Pulmonary artery endothelial cell (primary cell): ENCODE data around the gene NARS2. TPM values are rescaled to one million over a fixed set of nuclear protein-coding genes. Genes with fewer than 3 reads are reported as not detected.

Experiments
- DNase-seq: peaks from one replicate; pipeline ENCODE4 v3.0.0-alpha.2; 2011; ENCODE audit warnings: low read depth, low spot score
- total RNA-seq: library from RNA; depleted of rRNA; stranded (reverse); fragments of >200 nt; gene quantifications from 2 replicates; pipeline ENCODE4 v1.2.3, GENCODE V29; 2014

The NARS2 gene
- total RNA-seq, 1 donor from 2014 or later, result 15.0 TPM

GRCh38 chr11:78416285-78417174 is 158.1 kb downstream of the NARS2 start:
- peak; percentile 72 for DNase-seq

DNA sequence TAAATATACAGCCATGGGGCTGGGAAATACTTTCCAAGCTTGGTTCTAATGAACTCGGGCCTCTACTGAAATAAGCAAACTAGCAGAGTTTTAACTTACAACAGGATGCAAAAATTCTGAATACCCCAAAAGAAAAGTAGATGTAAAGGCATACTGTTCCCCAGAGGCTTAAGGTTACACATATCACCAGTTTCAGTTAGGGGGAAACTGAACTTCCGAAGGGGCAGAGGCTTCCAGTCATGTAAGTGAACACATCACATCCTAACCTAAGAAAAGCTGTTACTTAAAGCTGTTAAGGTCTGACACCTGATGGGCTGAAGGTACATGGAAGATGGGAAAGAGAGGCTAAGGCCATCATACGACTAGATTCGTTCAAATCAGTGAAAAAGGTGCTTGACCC is 159.3 kb downstream of the NARS2 start:
- DNase-seq, result no peak

DNA sequence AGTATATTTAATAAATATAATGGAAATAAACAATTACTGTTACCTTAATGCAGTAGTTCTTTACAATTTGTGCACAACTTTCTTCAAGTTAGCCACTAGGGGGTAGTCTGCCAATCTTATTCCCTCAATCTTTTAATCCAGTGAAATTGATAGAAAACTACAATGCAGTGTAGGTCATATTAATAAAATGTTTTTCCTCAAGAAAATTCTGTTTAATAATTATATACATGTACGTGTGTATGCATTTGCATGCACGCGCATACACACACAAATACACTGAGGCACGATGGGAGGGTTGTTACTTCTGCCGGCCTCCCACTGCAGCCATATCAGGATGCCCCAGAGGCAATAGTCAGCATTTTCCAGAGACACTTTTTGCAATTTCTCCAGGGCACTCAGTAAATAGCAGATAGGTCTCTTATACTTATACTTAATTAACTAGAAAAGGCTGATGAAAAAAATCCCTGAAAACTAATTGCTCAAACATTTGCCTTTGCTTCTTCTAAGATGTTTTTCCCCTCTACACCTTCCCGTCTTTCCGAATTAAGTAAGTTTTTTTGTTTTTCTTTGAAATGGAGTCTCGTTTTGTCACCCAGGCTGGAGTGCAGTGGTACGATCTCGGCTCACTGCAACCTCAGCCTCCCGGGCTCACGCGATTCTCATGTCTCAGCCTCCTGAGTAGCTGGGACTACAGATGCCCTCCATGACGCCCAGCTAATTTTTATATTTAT is 160.2 kb downstream of the NARS2 start:
- no peak for DNase-seq

GRCh38 chr11:78408619-78409018 is 166.0 kb downstream of the NARS2 start:
- DNase-seq, result no peak

DNA sequence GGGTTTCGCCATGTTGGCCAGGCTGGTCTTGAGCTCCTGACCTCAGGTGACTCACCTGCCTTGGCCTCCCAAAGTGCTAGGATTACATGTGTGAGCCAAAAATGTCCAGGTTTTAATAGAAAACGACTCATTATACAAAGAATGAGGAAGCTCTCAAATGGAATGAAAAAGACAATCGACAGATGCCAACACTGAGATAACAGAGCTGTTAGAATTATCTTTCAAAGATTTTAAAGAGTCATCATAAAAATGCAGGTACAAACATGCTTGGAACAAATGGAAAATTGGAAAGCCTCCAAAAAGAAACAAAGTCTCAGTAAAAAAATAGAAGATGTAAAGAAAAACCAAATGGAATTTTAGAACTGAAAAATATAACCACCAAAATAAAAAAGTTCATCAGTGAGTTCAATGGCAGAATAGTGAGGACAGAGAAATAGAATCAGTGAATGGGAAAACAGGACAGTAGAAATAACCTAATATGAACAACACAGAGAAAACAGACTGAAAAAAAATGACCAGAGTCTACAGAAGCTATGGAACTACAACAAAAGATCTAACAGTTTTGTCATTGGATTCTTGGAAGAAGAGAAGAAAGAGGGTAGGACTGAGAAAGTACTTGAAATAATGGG is 168.0 kb downstream of the NARS2 start:
- no peak for DNase-seq

DNA sequence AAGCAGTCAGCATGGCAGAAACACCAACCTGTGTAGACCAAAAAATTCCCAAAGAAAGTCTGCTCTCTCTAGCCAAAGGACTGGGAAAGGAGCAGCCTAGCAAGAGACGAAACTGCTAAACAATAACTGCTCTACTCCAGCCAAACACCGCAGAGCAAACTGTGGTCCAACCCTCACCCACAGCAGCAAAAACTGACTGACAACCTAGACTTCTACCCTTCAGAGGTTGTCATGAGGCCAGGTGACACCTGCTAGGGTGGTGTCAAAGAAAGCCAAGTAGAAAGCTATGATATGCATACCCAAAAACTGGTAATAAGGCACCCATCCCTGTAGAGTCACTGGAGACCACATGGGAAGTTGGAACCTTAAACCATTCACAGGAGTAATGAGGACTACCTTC is 168.9 kb downstream of the NARS2 start:
- DNase-seq, result no peak

DNA sequence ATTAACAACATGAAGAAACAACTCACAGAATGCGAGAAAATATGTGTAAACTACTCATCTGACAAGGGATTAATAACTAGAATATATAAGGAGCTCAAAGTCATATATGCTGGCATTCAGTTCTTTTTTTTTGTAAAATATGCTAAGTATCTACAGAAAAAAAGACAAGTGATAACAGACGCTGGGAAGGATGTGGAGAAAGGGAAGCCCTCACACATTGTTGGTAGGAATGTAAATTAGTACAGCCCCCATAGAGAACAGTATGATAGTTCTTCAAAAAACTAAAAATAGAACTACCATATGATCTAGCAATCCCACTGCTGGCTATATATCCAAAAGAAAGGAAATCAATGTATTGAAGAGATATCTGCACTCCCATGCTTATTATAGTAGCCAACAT is 170.9 kb downstream of the NARS2 start:
- no peak for DNase-seq

DNA sequence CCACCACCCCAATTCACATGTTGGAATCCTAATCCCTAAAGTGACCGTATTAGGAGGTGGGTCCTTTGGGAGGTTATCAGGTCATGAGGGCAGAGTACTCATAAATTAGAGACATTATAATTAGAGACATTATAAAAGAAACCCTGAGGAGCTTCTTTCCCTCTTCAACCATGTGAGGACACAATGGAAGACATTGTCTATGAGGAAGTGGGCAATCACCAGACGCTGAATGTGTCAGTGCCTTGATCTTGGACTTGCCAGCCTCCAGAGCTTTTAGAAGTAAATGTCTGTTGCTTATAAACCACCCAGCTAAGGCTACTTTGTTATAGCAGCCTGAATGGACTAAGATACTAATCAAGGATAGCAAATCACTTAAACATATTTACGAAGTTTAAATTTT is 171.8 kb downstream of the NARS2 start:
- no peak for DNase-seq

DNA sequence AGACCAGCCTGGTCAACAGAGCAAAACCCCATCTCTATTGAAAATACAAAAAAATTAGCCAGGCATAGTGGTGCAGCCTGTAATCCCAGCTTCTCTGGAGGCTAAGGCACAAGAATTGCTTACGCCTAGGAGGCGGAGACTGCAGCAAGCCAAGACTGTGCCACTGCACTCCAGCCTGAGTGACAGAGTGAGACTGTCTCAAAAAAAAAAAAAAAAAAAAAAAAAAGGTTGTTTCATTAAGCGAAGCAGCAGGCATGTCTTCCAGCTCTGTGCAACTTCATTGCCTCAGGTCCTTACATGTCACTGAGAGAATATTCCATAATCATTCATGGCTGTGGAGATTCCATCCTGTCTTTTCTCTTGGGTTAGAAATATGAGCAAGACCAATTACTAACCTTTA is 174.0 kb downstream of the NARS2 start:
- no peak for DNase-seq

DNA sequence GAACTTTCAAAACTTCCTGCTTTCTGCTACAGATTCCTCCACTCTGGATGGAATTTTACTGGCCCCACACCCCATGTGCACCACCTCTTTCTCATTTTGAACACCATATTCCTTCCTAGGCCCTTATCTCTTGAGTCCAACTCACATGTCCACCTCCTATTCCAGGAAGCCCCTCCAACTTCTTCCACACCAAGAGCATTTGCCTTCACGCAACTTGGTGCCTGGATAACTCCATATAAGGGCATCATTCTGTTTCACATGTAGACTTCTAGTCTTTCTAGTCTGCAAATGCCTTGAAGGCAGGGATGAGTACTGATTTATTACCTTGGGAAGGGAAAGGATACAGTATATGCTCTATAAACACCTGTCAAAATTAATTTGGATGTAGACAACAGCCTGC is 174.5 kb downstream of the NARS2 start:
- DNase-seq, result no peak

DNA sequence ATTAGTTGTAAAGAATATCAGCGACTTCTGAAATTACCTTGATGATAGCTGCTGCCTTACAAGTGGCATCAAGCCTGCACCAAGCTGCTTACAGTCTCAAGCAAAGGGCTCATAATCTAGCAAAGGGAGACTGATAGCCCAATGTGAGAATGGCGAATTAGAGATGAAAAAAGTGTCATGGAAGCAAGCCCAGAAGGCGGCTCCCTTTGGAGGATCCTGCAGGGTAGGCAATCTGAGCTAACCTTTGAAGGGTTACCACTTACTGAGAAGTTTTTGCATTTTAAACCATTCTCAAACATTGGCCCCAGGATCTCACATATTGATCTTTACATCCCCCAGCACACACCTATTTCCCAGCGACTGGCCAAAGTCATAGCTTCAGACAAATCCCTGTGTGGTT is 175.5 kb downstream of the NARS2 start:
- no peak for DNase-seq

- no peak for DNase-seq
These were observed 175.9 kb downstream of the NARS2 start for GRCh38 chr11:78398715-78399114.

- no peak for DNase-seq
These were observed 177.3 kb downstream of the NARS2 start for GRCh38 chr11:78397398-78397797.

- no peak for DNase-seq
These were observed 179.1 kb downstream of the NARS2 start for GRCh38 chr11:78395597-78395996.

DNA sequence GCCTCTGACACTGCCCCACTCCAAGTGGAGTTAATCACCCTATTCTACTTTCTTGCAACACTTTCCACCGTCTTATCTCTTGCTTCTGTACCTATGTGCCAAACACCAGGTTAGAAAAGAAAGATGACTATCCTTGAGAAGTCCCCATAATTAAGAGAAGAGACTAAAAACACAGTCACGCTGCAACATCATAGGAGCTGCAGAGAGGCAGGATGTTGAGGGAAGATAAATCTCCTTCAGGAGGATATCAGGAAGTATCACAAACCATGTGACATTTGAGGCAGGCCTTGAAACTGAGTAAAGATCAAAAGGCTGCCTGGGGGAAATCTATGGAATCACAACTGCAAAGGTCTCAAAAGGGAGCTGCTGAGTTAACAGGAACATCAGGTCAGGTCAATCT is 181.8 kb downstream of the NARS2 start:
- no peak for DNase-seq

DNA sequence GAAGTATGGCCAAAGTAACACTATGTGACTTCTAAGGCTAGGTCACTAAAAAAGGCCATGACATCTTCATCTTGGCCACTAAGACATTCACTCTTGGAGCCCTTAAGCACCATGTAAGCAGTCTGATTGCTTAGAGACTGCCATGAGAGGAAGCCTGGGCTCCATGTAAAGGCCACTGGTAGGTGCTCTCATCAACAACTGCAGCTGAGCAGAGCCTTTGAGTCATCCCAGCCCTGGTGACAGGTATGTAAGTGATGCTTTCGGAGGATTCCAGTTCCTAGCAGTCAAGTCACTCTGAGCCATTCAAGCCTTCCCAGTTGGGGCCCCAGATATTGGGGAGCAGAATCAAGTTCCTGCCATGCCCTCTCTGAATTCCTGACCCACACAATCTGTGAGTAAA is 183.2 kb downstream of the NARS2 start:
- DNase-seq, result no peak

GRCh38 chr11:78390809-78391208 is 183.9 kb downstream of the NARS2 start:
- DNase-seq, result no peak

DNA sequence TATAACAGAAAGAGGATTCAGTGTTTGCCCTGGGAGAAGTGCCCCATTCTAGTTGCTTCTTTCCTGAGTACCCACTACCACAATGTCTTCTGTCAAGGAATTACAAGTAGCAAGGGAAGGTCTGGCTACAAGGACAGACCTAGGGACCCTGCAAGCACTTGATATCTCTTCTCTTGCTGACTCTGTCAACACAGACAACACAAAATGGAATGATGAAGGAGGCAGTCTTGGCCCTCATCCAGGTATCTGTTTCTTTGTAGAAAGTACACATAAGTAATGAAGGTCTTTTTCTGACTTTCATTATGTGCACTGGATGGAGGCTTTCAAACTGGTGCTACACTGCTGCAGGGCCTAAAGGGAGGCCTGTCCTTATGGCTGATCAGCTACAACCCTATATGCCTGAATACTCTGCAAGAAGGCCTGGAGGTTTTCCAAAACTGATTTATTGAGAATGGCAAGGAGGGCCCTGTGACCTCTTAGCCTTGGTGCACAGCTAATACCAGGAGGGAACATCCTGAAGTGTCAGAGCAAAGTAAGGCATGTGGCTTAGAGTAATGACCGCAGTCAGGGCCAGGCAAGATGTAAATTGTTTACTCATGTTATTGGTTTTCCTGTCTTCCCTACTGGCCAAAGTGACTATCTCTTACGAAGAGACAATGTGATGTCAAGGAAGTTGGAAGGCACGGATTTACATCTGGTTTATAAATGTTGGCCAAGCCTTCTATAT is 188.3 kb downstream of the NARS2 start:
- no peak for DNase-seq
